ENCODE data around the gene PCDH9.
A peak's percentile ranks its signal among the peaks of the same experiment; 100 is the strongest.

Gene PCDH9

DNA sequence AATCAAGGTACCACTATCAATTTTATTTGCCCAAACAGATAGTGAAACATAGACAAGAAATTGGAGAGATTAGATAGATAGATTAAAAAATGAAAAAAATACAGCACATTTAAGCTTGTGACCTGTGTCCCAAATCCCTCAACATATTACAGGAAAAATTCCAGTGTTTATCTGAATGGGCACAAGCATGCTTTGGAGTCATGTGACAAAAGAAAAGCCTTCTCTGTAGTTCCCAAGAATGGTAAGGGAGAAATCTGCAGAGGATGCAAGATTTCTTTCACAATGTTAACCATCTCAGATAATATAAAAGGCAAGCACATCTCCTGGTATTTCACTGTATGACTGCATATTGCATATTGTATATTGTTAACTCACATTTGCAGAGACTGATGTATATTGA is 168.0 kb downstream of the PCDH9 start:
- no peak overlapping the region for H3K4me3 ChIP-seq (replicated peaks; ENCODE audit: low read depth, low read length)
- TF ChIP-seq, protein P1, sequence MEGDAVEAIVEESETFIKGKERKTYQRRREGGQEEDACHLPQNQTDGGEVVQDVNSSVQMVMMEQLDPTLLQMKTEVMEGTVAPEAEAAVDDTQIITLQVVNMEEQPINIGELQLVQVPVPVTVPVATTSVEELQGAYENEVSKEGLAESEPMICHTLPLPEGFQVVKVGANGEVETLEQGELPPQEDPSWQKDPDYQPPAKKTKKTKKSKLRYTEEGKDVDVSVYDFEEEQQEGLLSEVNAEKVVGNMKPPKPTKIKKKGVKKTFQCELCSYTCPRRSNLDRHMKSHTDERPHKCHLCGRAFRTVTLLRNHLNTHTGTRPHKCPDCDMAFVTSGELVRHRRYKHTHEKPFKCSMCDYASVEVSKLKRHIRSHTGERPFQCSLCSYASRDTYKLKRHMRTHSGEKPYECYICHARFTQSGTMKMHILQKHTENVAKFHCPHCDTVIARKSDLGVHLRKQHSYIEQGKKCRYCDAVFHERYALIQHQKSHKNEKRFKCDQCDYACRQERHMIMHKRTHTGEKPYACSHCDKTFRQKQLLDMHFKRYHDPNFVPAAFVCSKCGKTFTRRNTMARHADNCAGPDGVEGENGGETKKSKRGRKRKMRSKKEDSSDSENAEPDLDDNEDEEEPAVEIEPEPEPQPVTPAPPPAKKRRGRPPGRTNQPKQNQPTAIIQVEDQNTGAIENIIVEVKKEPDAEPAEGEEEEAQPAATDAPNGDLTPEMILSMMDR (IDR thresholded peaks at IDR 0.05; ENCODE audit: low read depth, low read length, missing control alignments): no peak
- no peak for DNase-seq (ENCODE audit: extremely low read depth, low read depth)

DNA sequence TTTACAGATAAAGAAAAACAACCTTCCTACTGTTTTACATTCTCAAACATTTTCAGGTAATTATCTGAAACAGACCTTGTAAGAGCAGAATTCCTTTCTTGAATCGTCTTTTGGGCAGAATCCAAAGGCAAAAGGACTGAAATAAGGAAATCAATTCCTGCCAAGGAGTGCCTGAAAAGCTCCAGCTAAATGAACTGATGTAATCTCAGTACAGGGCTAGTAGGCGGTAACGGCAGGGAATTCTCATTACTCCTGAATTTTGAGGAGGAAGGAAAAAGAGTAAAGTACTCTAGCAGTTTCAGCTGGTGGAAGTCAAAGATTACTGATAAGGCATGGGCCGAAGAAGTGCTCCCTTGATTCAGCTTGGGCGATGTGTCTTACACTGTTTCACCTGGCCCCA is 168.4 kb downstream of the PCDH9 start:
- DNase-seq (ENCODE audit: extremely low read depth, low read depth): no peak
- TF ChIP-seq, protein P1 (IDR thresholded peaks at IDR 0.05; ENCODE audit: low read depth, low read length, missing control alignments): no peak
- no peak overlapping the region for H3K4me3 ChIP-seq (replicated peaks; ENCODE audit: low read depth, low read length)

DNA sequence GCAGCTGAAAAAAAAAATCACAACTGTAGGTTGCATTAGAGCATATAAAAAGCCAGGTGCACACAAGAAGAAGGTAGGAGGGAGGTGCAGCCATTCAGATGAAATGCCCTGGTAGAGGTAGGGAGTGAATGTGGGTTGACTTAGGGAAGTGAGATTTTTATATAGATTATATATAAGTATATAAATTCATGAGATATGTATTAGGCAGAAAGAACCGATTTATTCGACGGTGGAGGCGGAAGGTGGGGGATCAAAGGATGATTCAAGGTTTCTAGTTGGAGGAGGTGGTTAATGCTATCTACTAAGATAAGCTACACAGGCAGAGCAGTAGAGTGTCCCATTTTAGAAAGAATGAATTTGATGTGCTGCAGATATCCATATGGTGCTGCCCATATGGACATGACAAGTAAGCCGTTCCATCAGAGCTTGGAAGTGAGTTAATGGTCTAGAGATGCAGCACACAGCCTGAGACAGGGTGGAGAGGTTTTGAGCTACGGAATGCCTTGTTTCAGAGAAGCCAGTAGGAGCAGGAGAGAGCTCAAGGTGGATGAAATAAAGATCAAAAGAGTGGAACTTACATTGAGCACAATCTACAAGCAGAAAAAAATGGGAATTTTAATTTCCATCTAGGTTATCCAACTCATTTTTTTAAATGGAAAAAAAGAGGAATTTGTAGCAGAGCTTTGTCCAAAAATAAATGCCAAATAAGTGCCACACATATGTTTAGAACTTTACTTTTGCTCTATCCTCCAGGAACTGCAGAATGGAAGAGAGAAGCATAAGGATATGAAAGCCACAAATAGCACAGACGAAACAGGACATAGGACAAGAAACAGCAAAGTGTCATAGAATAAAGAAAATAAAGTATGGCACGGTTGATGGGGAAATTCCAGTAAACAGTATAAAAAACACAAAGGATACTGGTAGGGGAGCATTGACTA is 177.3 kb downstream of the PCDH9 start:
- DNase-seq (ENCODE audit: extremely low read depth, low read depth): no peak
- TF ChIP-seq, protein P1 (IDR thresholded peaks at IDR 0.05; ENCODE audit: low read depth, low read length, missing control alignments): no peak
- H3K4me3 ChIP-seq (replicated peaks; ENCODE audit: low read depth, low read length): no peak overlapping the region

DNA sequence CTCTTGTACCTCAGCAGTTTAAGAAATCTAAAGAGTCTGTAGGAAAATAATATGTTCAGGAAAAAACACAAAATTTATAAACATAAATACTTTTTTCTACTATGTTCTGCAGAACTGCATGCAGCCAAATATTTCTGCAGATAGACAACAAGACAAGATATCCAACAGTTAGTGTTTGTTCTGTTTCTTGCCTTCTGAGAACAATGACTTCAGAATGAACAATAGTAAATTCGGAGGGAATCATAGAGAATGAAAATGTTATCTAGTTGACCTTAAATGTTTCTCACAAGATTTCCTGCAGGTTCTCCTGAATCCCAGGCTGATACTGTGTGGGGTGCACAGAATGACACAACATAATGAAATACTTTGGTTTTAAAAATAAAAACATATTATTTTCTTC is 180.4 kb downstream of the PCDH9 start:
- DNase-seq (ENCODE audit: extremely low read depth, low read depth): no peak
- H3K4me3 ChIP-seq (replicated peaks; ENCODE audit: low read depth, low read length): no peak overlapping the region
- TF ChIP-seq, protein P1 (IDR thresholded peaks at IDR 0.05; ENCODE audit: low read depth, low read length, missing control alignments): no peak

- no peak overlapping the region for H3K4me3 ChIP-seq (replicated peaks; ENCODE audit: low read depth, low read length)
- peak; percentile 0 for DNase-seq (ENCODE audit: extremely low read depth, low read depth)
- TF ChIP-seq, protein P1 (IDR thresholded peaks at IDR 0.05; ENCODE audit: low read depth, low read length, missing control alignments): no peak
These were observed 181.3 kb downstream of the PCDH9 start for GRCh38 chr13:67048821-67049150.

- TF ChIP-seq, protein P1 (IDR thresholded peaks at IDR 0.05; ENCODE audit: low read depth, low read length, missing control alignments): no peak
- H3K4me3 ChIP-seq (replicated peaks; ENCODE audit: low read depth, low read length): no peak overlapping the region
- DNase-seq (ENCODE audit: extremely low read depth, low read depth): peak; percentile 15
These were observed 181.9 kb downstream of the PCDH9 start for GRCh38 chr13:67048084-67048820.

Data from HFF-Myc (cell line).